Lower leg skin (tissue), 4 donors: Measurements from ENCODE around the gene HNRNPAB. TPM values are rescaled to one million over a fixed set of nuclear protein-coding genes. Genes with fewer than 3 reads are reported as not detected.

Experiments
- DNase-seq, 2 donors: peaks; one replicate each; pipeline ENCODE4 v3.0.0-alpha.2; 2019; ENCODE audit warnings: low spot score in 2 of 2
- H3K4me3 ChIP-seq: fragments of 200-600 bp; sonication (generic); 2 replicates; pipeline ENCODE4 v1.5.1; 2017; ENCODE audit warnings: mild to moderate bottlenecking, low read depth; ENCODE audit not compliant: poor library complexity, severe bottlenecking
- POLR2A ChIP-seq, 2 donors: fragments of 450-650 bp; IDR thresholded peaks; one replicate each; pipeline ENCODE4 v1.6.1; 2016 to 2017; ENCODE audit warnings: antibody characterized with exemption in 2 of 2, mild to moderate bottlenecking in 1 of 2, moderate library complexity in 1 of 2
- WGBS, 2 donors: methylation state at CpG; one replicate each; pipeline ENCODE4 v1.1.5; 2018; 5-methylcytosine and 5-hydroxymethylcytosine counted together
- intact Hi-C: fragments of 100-400 bp; cut with DNase I; formaldehyde crosslinking; loops from one replicate; pipeline ENCODE4 v1.15.0; 2023; ENCODE audit warnings: low total_unique reads
- total RNA-seq, 4 donors: library from RNA; depleted of rRNA; stranded (reverse); fragments of >200 nt; gene quantifications; one replicate each; pipeline ENCODE4 v1.1.0, GENCODE V29; 2016
- TF ChIP-seq, protein P1 (sequence below), 3 donors: fragments of 450-650 bp; IDR thresholded peaks; one replicate each; pipeline ENCODE4 v1.5.1; 2016; ENCODE audit warnings: antibody characterized with exemption in 3 of 3, mild to moderate bottlenecking in 3 of 3, moderate library complexity in 2 of 3

HNRNPAB gene
- total RNA-seq, 4 donors from 2014 or later = 76.4 to 124 (median 102) TPM

- intact Hi-C loops = no loop called here
- TF ChIP-seq, protein P1, sequence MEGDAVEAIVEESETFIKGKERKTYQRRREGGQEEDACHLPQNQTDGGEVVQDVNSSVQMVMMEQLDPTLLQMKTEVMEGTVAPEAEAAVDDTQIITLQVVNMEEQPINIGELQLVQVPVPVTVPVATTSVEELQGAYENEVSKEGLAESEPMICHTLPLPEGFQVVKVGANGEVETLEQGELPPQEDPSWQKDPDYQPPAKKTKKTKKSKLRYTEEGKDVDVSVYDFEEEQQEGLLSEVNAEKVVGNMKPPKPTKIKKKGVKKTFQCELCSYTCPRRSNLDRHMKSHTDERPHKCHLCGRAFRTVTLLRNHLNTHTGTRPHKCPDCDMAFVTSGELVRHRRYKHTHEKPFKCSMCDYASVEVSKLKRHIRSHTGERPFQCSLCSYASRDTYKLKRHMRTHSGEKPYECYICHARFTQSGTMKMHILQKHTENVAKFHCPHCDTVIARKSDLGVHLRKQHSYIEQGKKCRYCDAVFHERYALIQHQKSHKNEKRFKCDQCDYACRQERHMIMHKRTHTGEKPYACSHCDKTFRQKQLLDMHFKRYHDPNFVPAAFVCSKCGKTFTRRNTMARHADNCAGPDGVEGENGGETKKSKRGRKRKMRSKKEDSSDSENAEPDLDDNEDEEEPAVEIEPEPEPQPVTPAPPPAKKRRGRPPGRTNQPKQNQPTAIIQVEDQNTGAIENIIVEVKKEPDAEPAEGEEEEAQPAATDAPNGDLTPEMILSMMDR (IDR thresholded peaks at IDR 0.05) = no peak
- TF ChIP-seq POLR2A (IDR thresholded peaks at IDR 0.05) = no peak
- DNase-seq = no peak
- no peak overlapping the region for H3K4me3 ChIP-seq
- 66 to 67% methylated on average over 8 of the region's 8 CpGs for WGBS, 2 donors
These were observed 7.0 kb downstream of the HNRNPAB start for GRCh38 chr5:178211095-178212048.

GRCh38 chr5:178212241-178213002 is 8.1 kb downstream of the HNRNPAB start:
- no peak overlapping the region for H3K4me3 ChIP-seq
- DNase-seq = no peak
- intact Hi-C loops = no loop called here
- 92 to 97% methylated on average over 3 of the region's 3 CpGs for WGBS, 2 donors
- TF ChIP-seq POLR2A (IDR thresholded peaks at IDR 0.05) = no peak
- TF ChIP-seq, protein P1 (IDR thresholded peaks at IDR 0.05) = no peak

DNA sequence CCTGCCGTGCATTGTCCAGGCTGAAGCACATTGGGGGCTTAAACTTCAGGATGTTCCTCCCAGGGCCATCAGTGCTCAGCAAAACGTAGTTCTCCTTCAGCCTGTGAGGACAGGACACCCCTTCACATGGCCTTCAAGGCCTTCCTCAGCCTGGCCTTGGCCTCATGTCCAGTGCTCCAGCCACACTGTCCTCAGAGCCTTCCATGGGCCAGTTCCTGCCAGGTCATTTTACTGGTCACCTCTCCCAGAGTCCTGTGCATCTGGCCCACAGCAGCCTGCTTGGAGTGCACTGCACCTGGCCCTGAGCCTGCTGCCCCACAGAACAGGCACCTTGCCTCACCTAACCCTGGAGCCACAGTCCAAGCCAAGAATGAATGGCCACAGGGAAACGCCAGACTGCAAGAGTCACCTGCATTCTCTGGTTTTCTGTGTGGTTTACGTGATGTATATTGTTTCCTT is 8.7 kb downstream of the HNRNPAB start:
- no peak for DNase-seq
- intact Hi-C loops = no loop called here
- WGBS, 2 donors = 69 to 75% methylated on average over 4 of the region's 4 CpGs
- TF ChIP-seq, protein P1 (IDR thresholded peaks at IDR 0.05) = no peak
- TF ChIP-seq POLR2A (IDR thresholded peaks at IDR 0.05) = no peak
- H3K4me3 ChIP-seq = no peak overlapping the region

DNA sequence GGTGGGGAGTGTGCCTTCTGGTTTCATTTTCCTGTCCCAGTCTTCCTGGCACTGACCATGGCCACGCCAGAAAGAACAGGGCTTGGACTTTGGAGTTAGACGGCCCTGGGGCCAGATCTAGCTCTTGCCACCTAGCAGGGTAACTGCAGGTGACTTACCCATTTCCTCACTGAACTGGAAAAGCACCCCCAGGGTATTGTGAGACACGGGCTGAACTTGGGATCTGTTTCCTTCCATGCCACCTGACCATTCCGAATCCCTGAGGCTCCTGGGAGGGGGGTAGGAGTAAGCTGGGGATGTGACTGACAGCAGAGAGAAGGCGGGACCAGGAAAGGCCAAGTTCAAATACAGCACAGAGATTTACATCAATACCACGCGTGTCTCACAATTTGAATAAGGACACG is 9.4 kb downstream of the HNRNPAB start:
- DNase-seq = no peak
- no peak overlapping the region for H3K4me3 ChIP-seq
- no peak for TF ChIP-seq POLR2A (IDR thresholded peaks at IDR 0.05)
- TF ChIP-seq, protein P1 (IDR thresholded peaks at IDR 0.05) = no peak
- 65 to 73% methylated on average over 8 of the region's 8 CpGs for WGBS, 2 donors
- intact Hi-C loops = no loop called here

GRCh38 chr5:178214160-178214803 is 9.9 kb downstream of the HNRNPAB start:
- 89 to 94% methylated on average over 5 to 6 of the region's 6 CpGs for WGBS, 2 donors
- H3K4me3 ChIP-seq = no peak overlapping the region
- TF ChIP-seq, protein P1 (IDR thresholded peaks at IDR 0.05) = no peak
- intact Hi-C loops = no loop called here
- no peak for DNase-seq
